GM15510 (cell line): ENCODE results near the gene NGEF.

Experiments used
- POLR2A ChIP-seq: IDR thresholded peaks from 3 replicates; pipeline ENCODE4 v1.6.1; 2011; ENCODE audit warnings: borderline replicate concordance; ENCODE audit not compliant: insufficient read length; ENCODE audit errors: extremely low read depth

The NGEF gene, protein sequence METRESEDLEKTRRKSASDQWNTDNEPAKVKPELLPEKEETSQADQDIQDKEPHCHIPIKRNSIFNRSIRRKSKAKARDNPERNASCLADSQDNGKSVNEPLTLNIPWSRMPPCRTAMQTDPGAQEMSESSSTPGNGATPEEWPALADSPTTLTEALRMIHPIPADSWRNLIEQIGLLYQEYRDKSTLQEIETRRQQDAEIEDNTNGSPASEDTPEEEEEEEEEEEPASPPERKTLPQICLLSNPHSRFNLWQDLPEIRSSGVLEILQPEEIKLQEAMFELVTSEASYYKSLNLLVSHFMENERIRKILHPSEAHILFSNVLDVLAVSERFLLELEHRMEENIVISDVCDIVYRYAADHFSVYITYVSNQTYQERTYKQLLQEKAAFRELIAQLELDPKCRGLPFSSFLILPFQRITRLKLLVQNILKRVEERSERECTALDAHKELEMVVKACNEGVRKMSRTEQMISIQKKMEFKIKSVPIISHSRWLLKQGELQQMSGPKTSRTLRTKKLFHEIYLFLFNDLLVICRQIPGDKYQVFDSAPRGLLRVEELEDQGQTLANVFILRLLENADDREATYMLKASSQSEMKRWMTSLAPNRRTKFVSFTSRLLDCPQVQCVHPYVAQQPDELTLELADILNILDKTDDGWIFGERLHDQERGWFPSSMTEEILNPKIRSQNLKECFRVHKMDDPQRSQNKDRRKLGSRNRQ

DNA sequence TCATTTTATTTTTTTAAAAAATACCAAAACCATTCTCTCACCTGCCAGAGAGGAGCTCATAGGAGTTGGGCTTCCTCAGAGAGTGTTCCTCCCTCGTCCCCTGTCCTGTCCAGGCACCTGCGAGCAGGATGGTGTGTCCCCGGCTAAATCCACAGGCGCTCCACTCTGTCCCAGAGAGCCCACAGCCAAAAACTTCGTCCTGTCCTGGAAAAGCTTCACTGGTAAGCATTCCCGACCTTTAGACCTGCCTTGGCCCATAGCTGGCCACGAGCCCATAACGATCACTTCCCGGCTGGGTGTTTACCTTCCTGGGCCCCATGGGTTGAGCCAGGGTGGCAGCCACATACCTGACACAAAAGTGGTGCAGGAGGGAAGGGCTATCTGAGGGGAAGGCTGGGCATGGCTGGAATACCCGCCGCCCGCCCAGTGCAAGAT is at the start of gene NGEF:
Gene NGEF, minus strand, starts transcription at position 230 of the 435 bp plus-strand sequence. CDS start 38,366 bp downstream, outside the sequence.
- TF ChIP-seq POLR2A, result no peak

DNA sequence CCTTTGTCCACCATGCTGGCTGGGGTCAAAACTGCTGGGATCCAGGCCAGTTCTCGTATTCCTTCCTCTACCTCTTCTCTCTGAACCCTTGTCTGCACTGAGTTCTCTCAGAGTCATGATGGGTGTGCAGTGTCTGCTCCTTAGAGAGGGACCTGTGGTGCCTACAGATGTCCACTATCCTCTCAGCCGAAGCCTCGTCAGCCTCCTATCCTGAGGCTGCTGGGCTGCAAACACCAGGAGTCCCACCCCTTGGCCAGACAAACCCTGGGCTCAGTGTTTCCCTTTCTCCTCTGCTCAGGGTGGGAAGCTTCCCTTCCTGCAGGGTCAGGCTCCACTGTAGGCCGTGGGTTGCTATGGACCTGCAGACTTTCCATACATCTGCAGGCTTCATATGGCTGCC is 49.4 kb upstream of the NGEF start:
- TF ChIP-seq POLR2A, result no peak

DNA sequence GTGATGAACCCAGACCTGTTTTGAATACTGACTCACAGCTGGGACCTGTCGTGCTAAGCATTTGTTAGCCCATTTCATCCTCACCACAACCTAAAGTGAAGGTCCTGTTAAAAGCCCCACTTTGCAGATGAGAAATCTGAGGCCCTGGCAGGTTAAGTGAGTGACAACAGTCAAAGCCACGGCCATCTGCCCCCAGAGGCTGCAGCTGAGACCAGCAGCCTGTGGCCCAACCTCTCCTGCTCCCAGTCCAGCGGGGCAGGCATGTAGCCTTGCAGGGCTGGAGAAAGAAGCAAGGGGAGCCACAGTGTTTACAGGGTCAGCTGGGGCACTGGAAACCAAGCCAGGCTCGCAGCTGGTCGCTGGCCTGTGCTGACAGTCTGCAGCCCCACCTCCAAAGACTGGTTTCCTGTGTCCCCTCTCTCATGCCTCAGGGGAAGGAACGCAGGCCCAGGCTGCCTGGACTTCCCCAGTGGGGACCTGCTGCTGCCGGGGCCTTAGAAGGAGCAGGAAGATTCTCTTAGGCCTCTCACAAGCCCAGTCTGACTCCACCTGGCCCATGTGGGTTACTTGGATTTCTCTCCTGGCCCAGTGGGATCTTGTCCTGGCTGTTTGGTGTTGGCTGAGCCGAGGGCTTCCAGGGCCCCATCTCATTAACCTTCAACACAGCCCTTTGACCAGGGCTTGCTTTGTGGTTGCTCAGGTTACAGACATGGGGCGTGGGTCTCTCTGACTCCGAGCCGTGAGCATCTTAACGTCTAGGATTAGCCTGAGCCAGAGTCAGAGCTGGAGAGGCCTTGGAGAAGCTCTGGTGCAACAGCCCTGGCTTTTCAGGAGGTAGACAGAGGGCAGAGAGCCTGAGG is 48.8 kb upstream of the NGEF start:
- TF ChIP-seq POLR2A, result peak; percentile 37

DNA sequence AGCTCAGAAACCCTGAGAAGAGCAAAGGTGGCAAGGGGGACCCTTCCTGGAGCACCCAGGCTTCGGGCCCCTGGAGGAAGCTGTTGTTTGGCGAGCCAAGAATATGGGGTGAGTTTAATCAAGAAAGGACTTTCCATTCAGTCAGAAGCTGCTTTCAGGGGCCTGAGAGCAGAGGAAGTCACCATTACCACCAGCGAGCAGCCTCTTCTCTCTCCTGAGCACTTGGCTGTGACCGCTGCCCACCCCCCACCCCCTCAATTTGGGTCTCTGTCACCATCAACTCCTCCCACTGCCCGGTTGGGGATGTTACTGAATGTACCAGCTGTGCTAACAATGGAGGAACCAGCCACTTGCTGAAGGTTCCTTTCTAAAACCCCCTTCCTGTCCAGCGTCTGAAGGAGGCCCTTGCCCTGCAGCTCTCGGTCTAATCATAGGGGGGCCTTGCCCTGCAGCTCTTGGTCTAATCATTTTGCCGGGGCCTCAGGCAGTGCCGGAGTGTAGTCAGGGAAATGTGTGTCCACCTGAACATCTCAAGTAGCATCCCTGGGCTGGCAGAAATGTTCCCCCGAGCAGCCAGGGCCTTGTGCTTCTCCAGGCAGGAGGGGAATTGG is 48.0 kb upstream of the NGEF start:
- TF ChIP-seq POLR2A, result peak; percentile 37

DNA sequence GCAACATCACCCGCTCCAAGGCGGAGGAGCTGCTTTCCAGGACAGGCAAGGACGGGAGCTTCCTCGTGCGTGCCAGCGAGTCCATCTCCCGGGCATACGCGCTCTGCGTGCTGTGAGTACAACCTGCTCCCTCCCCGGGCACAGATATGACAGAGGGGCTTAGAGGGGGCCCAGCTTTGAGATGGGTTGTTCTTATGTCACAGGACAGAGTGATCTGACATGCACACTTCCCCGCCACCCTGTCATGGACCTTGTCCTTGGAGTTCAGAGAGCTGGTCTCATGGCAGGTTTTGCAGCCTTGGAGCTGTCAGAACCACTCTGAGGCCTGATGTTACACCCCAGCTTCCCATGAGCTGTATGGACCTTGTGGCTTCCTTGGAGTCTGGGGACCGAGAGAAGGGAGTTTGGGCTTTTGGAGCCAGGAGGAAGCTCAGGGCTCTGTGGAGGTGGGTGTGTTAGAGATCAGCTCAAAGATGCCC is 47.5 kb upstream of the NGEF start:
- no peak for TF ChIP-seq POLR2A

DNA sequence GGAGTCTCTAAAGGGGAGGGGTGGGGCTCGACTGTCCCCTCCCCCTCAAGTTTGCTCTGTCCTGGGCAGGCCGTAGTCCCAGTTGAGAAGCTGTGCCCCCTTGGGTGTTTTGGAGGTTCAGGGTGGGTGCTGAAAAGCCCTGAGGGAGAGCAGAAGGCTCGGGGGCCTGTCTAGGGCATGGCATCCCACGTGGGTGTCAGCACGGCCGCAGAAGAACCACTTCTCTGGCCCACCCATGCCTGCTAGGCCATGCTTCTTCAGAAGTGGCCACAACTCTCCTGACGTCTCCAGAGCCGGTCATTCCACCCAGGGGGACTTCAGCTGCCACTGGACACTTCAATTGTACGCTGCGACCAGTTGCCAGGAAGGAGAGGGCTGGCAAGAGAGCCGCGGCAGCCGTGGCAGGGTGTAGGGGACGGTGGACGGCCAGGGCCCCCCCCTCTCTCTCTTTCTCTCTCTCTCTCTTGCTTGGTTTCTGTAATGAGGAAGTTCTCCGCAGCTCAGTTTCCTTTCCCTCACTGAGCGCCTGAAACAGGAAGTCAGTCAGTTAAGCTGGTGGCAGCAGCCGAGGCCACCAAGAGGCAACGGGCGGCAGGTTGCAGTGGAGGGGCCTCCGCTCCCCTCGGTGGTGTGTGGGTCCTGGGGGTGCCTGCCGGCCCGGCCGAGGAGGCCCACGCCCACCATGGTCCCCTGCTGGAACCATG is 46.9 kb upstream of the NGEF start, which contains the start of gene INPP5D:
Gene INPP5D, plus strand, starts transcription at position 546 of the 704 bp plus-strand sequence. Its CDS starts 137 bp downstream, at position 683.
- TF ChIP-seq POLR2A, result peak; percentile 89

DNA sequence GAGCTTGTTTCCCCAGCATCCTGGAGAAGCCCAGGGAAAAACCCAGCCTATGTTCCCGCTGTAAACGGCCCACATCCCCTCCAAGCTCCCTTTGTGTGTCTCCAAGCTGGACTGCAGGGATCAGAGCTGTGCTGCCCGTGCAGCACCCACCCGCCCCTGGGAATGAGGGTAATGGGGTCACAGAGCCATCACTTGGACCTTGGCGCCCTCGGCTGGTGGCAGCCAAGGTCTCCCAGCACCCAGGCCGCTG is 46.4 kb upstream of the NGEF start:
- no peak for TF ChIP-seq POLR2A

DNA sequence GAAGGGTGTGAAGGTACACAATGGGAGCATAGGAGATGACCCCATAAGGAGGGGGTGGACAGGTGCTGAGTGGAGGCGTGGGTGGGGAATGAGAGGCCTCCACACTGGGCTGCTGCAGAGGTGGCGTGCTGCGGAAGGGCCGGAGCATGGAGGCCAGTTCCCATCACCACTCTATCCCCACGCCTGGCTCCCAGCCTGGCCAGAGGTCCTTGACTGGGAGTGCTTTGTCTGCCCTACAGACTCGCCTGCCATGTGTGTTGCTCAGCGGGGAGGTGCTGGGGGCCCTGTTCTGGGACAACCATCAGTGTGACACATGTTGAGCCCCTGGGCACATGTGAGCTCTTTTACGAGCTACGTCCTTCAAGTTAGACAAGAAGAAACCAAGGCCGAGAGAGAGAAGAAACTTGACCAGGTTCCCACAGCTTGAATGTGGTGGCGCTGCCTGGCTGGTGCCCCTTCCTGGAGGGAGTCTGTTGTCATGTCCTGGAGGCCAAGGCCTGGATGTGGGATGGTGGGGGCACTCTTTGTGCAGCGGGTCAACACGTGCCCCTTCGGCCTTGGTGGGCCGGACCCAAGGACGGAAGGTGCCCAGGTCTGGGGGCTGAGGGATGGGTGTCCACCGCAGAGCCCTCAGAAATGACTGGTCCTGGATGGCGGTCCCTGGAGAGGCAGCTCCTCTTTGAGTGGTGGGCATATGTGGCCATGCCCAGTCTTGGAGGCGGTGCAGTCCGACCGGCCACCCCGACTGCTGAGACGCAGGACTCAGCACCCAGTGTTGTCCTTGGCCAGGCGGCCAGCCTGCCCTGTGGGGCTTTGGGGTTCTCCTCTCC is 45.9 kb upstream of the NGEF start:
- no peak for TF ChIP-seq POLR2A

DNA sequence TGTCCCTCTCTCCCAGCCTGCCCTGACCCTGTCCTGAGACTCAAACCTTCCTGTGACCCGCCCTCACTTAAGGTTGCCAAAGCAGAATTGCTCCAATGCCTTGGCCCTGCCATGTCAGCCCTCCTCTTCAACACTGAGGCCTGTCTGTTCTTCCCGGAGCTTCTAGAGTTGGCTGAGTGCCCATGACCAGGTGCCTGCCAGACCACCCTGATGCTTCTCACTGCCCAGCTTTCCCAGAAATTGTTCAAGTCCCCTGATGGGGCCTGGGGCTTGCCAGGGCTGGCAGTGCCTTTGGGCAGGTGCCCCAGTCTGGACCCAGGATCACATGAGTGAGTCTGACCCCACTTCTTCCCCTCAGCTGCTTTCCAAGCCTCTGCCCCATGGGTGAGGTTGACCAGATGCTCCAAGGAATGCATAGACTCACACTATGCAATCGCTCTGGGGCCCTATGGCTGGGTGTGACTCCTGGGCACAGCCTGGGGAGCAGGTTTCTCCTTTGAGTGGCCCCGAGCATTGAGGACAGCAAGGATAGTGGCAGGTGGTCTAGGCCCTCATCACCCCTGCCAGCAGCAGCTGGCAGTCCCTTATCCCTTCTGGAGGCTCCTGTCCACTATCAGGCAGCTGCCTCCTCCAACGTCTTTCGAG is 44.0 kb upstream of the NGEF start:
- TF ChIP-seq POLR2A, result no peak

DNA sequence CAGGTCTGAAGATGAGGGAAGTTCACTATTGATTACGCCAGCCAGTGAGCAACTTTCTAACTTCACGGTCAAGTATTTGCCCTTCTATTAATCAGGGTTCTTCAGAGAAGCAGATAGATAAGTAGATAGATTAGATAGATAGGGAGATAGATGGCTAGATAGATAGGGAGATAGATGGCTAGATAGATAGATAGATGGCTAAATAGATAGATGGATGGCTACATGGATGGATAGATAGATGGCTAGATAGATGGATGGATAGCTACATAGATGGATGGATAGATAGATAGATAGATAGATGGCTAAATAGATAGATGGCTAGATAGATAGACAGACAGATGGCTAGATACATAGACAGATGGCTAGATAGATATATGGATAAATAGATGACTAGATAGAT is 42.3 kb upstream of the NGEF start:
- TF ChIP-seq POLR2A, result no peak

DNA sequence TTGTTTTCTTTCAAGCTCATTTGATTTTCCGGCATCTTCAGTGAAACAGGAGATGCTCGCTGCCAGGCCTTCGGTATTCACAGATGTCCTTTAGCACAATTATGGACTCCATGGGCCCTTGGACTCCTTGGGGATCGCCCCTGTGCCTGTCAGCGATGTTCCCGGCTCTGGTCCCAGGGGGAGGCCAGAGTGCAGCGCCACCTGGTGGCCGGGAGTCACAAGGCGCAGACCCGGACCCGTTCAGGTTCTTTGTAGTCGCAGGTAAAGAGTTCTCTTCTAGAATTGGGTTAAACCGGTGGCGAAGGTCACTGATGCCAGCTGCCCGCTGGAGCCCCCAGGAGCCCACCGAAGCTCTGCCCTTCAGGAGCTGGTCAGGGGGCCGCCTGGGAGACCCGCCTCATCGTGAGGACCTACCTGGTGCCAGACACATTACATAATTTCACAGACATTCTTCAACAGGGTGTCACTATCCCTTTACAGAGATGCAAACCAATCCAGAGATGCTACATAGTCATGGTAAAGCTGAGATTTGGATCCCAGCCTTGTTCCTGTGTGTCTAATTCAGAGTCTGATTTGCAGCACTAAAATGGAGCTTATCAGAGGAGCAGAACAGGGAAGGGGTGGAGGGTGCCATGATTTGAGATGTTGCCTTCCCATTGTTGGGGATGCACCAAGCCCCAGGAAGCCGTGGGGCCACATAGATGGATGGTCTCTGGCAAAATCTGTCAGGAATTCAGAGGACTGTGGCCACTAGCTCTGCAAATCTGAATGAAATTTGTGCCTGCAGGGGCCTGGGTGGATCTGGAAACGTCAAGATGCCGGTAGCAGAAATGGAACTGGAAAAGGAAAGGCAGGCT is 41.1 kb upstream of the NGEF start:
- TF ChIP-seq POLR2A, result no peak
